Ascending aorta (tissue), 2 donors: ENCODE measurements around the gene PRTFDC1. TPM values are rescaled to one million over a fixed set of nuclear protein-coding genes. Genes with fewer than 3 reads are reported as not detected.

Experiments used
- DNase-seq, 2 donors: peaks; one replicate each; pipeline ENCODE4 v3.0.0-alpha.2; 2019; ENCODE audit warnings: low spot score in 2 of 2
- H3K27ac ChIP-seq, 2 donors: fragments of 200-600 bp; sonication (generic); one replicate each; pipeline ENCODE4 v1.5.1; 2016 to 2017; ENCODE audit warnings: mild to moderate bottlenecking in 1 of 2
- H3K27me3 ChIP-seq: fragments of 200-600 bp; sonication (generic); one replicate; pipeline ENCODE4 v1.5.1; 2017
- H3K36me3 ChIP-seq, 2 donors: fragments of 200-600 bp; sonication (generic); one replicate each; pipeline ENCODE4 v1.5.1; 2016
- H3K4me1 ChIP-seq, 2 donors: fragments of 200-600 bp; sonication (generic); one replicate each; pipeline ENCODE4 v1.5.1; 2016 to 2017; ENCODE audit warnings: mild to moderate bottlenecking in 1 of 2
- H3K4me3 ChIP-seq, 2 donors: fragments of 200-600 bp; sonication (generic); one replicate each; pipeline ENCODE4 v1.5.1; 2016 to 2017; ENCODE audit warnings: mild to moderate bottlenecking in 1 of 2
- H3K9me3 ChIP-seq, 2 donors: fragments of 200-600 bp; sonication (generic); one replicate each; pipeline ENCODE4 v1.5.1; 2016
- CTCF ChIP-seq, 3 experiments: fragments of 200-600 bp in 2 of 3; fragments of 450-650 bp in 1 of 3; sonication (generic) in 2 of 3; IDR thresholded peaks; one replicate each; pipeline ENCODE4 v1.5.1; 2016 to 2019; ENCODE audit warnings: antibody characterized with exemption in 3 of 3, mild to moderate bottlenecking in 1 of 3, moderate library complexity in 1 of 3
- intact Hi-C: fragments of 100-400 bp; cut with DNase I; formaldehyde crosslinking; loops from one replicate; pipeline ENCODE4 v1.15.1; 2023
- total RNA-seq: library from RNA; depleted of rRNA; stranded (reverse); fragments of >200 nt; gene quantifications from one replicate; pipeline ENCODE4 v1.1.0, GENCODE V29; 2016

The PRTFDC1 gene
- total RNA-seq, 1 donor from 2014 or later: 3.6 TPM

GRCh38 chr10:24991298-24991697 is 38.9 kb upstream of the PRTFDC1 start:
- intact Hi-C loops: loop anchor here (2.0 kb wide), 1 partner anchor 348 kb away; no protein-coding TSS in a partner anchor

GRCh38 chr10:24989867-24990266 is 37.5 kb upstream of the PRTFDC1 start:
- H3K36me3 ChIP-seq: no peaks in the 10 kb centered on the region
- no peak overlapping the region for H3K4me3 ChIP-seq
- intact Hi-C loops: loop anchor here (2.0 to 10.0 kb wide), 2 partner anchors 265 to 347 kb away; partner anchors contain the start of gene ARHGAP21
- no peaks in the 10 kb centered on the region for H3K4me1 ChIP-seq
- no peak for DNase-seq
- TF ChIP-seq CTCF (IDR thresholded peaks at IDR 0.05): peak; percentile 21 to 59 (median 26)
- no peaks in the 10 kb centered on the region for H3K9me3 ChIP-seq
- H3K27me3 ChIP-seq: no peaks in the 10 kb centered on the region
- no peak overlapping the region for H3K27ac ChIP-seq

More at GRCh38 chr10:24991298-24991697, 38.9 kb upstream of the PRTFDC1 start:
- H3K27me3 ChIP-seq: no peaks in the 10 kb centered on the region
- H3K9me3 ChIP-seq: no peaks in the 10 kb centered on the region
- no peaks in the 10 kb centered on the region for H3K4me1 ChIP-seq
- H3K4me3 ChIP-seq: no peak overlapping the region
- DNase-seq: no peak
- no peak overlapping the region for H3K27ac ChIP-seq
- H3K36me3 ChIP-seq: no peaks in the 10 kb centered on the region
- TF ChIP-seq CTCF (IDR thresholded peaks at IDR 0.05): no peak

- Histone ChIP-seq H3K9me3 (no peaks in the 10 kb centered on the region), H3K4me3 (no peak overlapping the region), H3K4me1 (no peaks in the 10 kb centered on the region), H3K36me3 (no peaks in the 10 kb centered on the region), H3K27ac (no peak overlapping the region), H3K27me3 (no peaks in the 10 kb centered on the region)
- no peak for TF ChIP-seq CTCF (IDR thresholded peaks at IDR 0.05)
- intact Hi-C loops: loop anchor here (10.0 kb wide), 1 partner anchor 264 kb away; the partner anchor contains the start of gene ARHGAP21
- DNase-seq: no peak
These were observed 36.6 kb upstream of the PRTFDC1 start for GRCh38 chr10:24988831-24989640.

GRCh38 chr10:24984906-24985305 is 32.5 kb upstream of the PRTFDC1 start:
- H3K27ac ChIP-seq: no peak overlapping the region
- no peak for TF ChIP-seq CTCF (IDR thresholded peaks at IDR 0.05)
- H3K36me3 ChIP-seq: no peaks in the 10 kb centered on the region
- H3K4me3 ChIP-seq: no peak overlapping the region
- DNase-seq: no peak
- H3K27me3 ChIP-seq: no peaks in the 10 kb centered on the region
- intact Hi-C loops: loop anchor here (10.0 kb wide), 1 partner anchor 260 kb away; the partner anchor contains the start of gene ARHGAP21
- no peaks in the 10 kb centered on the region for H3K9me3 ChIP-seq
- no peaks in the 10 kb centered on the region for H3K4me1 ChIP-seq

GRCh38 chr10:24983946-24984345 is 31.5 kb upstream of the PRTFDC1 start:
- H3K36me3 ChIP-seq: no peaks in the 10 kb centered on the region
- no peaks in the 10 kb centered on the region for H3K27me3 ChIP-seq
- no peaks in the 10 kb centered on the region for H3K4me1 ChIP-seq
- H3K27ac ChIP-seq: no peak overlapping the region
- no peaks in the 10 kb centered on the region for H3K9me3 ChIP-seq
- DNase-seq: no peak
- H3K4me3 ChIP-seq: no peak overlapping the region
- intact Hi-C loops: loop anchor here (10.0 kb wide), 1 partner anchor 259 kb away; the partner anchor contains the start of gene ARHGAP21
- no peak for TF ChIP-seq CTCF (IDR thresholded peaks at IDR 0.05)
